Measurements from ENCODE around the gene DLX6.

DLX6 gene

DNA sequence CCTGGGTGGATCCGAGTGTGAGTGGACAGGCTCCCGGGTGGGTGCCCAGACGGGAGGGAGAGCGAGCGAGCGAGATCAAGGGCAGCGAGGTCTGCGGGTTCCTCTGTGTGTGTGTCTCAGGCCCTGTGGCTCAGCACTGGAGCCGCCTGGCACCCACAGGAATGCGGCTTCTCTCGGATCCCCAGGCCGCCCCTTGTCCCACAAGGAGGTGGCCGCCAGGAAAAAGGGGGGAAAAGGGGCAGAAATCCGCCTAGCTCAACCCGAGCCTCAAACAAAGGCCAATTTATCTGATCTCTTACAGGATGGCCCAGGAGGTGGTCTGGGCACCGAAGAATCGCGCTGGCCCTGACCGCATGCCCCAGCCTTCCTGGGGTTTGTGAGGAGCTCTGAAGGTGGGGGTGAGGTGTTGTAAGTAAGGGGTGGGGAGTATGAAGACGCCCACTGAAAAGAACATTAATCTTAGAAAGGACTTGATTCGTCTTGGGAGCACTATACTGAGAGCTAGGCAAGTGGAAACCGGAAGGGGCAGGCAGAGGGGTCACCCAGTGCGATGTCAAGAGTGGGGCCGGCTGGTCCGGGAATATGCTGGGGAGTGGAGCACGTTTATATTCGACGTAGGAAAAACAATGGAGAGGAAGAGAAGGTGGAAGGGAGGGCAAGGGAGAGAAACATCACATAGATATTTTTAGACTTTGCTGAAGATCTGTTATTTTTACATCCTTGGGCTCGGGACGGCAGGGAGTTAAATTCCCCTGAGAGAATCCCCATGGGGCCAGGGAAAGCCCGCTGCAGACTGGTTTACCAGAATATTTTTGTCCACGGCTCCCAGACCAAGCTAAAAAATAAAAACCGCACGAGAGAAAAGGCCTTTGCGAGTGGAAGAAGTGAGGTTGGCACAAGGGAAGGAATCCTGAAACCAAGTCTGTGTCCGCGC is 12.1 kb downstream of the DLX6 start:
- ChIA-PET CTCF (interaction anchor here (1.1 to 4.5 kb wide), 3 partner anchors 9 to 10 kb away, joined by 3 to 23 read pairs (median 4); no protein-coding TSS in a partner anchor), POLR2A (no interaction called here)

DNA sequence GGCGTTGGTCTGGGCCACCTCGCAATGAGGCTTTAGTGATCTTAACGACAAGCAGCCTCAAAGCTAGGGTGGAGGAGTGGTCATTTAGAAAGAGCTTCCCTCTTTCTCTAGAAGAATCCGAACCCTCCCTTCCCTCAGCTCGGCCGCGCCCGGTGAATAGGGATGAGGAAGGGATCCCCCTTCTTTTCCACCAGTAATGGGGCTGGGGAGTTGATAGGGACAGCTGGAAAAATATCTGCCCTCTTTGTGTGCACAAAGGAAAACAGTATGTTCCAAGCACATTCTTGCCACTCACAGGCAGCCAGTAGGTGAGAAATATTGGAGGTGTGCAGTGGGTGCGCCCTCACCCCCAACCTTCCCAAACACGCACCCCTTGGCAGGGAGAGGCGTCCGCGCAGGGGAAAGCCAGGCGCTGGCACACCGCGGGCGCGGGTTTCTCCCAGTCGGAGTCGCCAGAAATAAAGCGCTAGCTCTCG is 12.8 kb downstream of the DLX6 start:
- ChIA-PET CTCF (interaction anchor here (1.1 to 4.5 kb wide), 2 partner anchors 9 to 10 kb away, joined by 4 to 23 read pairs; no protein-coding TSS in a partner anchor), POLR2A (no interaction called here)
- TF ChIP-seq, protein P1, sequence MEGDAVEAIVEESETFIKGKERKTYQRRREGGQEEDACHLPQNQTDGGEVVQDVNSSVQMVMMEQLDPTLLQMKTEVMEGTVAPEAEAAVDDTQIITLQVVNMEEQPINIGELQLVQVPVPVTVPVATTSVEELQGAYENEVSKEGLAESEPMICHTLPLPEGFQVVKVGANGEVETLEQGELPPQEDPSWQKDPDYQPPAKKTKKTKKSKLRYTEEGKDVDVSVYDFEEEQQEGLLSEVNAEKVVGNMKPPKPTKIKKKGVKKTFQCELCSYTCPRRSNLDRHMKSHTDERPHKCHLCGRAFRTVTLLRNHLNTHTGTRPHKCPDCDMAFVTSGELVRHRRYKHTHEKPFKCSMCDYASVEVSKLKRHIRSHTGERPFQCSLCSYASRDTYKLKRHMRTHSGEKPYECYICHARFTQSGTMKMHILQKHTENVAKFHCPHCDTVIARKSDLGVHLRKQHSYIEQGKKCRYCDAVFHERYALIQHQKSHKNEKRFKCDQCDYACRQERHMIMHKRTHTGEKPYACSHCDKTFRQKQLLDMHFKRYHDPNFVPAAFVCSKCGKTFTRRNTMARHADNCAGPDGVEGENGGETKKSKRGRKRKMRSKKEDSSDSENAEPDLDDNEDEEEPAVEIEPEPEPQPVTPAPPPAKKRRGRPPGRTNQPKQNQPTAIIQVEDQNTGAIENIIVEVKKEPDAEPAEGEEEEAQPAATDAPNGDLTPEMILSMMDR (IDR thresholded peaks at IDR 0.05; ENCODE audit: control extremely low read depth, extremely low read depth, low read depth, missing control alignments): no peak
- DNase-seq (ENCODE audit: extremely low spot score): no peak

More for the DNA sequence above, 12.1 kb downstream of the DLX6 start:
- TF ChIP-seq, protein P1 (IDR thresholded peaks at IDR 0.05; ENCODE audit: control extremely low read depth, extremely low read depth, low read depth, missing control alignments): no peak
- no peak for DNase-seq (ENCODE audit: extremely low spot score)

DNA sequence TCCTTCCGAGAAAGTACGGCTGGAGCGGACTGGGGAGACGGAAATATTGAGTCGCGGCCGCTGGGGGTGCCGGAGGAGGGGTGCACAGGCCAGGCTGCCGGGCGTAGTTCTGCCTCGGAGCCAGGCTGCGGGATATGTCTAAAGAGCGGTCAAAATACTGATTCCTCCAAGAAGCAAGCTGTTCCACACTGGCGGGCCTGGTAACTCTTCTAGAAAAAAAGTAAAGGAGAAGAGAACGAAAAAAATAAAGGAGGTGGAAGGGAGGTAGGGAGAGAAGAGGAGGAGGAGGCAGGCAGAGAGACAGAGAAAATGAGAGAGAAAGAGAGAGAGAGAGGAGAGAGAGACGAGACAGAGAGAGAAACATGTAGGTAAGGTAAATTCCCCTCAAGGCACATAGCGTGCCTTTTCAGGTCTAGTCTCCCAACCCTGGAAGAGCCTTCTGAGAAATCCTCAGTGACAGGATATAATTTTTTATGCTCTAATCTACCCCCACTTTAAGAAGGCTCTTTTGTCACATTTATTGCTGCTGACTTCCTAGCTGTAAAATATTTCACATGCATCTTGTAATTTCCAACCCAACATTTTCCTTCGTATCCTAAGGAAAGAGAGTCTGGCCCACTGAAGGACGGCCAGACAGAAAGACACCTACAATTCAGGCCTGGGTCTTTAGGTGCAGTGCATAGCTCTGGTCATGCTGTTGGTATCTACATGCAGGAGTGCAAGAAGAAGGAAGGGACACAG is 13.6 kb downstream of the DLX6 start:
- ChIA-PET CTCF (interaction anchor here (0.7 to 1.9 kb wide), 4 partner anchors 9 to 942 kb away, joined by 4 to 8 read pairs (median 4); no protein-coding TSS in a partner anchor), POLR2A (no interaction called here)
- no peak for DNase-seq (ENCODE audit: extremely low spot score)
- TF ChIP-seq, protein P1 (IDR thresholded peaks at IDR 0.05; ENCODE audit: control extremely low read depth, extremely low read depth, low read depth, missing control alignments): no peak

DNA sequence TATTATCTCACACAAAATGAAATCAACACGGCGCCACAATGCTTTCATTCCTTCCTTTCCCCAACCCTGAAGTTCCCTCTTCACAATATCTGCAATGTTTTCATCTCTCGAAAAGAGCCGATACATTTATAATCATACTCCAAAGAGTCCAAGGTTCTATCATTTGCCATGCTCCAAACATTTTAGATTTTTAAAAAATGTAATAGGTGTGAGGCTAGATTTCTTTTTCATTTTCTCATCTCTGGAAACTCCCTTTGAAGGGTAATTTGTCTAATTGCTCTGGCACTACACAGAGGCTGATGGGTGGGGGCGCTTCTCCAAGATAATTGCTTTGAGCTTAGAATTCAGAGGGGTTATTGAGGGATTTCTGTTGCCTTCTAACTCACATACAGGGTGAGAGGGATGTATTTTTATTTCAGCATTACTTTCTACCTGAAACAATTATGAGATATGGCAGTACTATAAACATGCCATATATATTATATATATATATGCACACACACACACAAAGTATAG is 14.4 kb downstream of the DLX6 start:
- ChIA-PET POLR2A (no interaction called here), CTCF (interaction anchor here (0.7 to 1.9 kb wide), 3 partner anchors 8 to 943 kb away, joined by 4 to 8 read pairs (median 4); no protein-coding TSS in a partner anchor)
- DNase-seq (ENCODE audit: extremely low spot score): no peak
- TF ChIP-seq, protein P1 (IDR thresholded peaks at IDR 0.05; ENCODE audit: control extremely low read depth, extremely low read depth, low read depth, missing control alignments): no peak

DNA sequence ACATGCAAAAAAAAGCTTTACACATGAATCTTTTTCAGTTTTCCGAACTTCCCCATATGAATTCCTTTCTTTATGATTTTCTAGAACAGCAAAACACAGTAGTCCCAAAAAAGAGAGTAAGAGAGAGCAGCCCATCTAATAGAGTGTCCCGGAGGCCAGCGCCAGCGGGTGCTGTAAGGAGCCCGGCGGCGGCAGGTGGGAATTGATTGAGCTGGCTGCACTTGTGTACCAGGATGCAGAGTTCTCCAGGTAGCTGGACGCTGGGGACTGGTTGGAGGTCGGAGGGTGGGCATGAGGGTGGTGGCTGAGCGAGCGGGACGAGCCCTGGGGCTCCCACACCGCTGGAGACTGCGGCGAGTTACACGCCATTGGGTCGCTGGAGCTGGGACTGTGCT is 15.2 kb downstream of the DLX6 start:
- no peak for DNase-seq (ENCODE audit: extremely low spot score)
- POLR2A ChIA-PET: no interaction called here
- CTCF ChIA-PET: interaction anchor here (1.3 to 1.9 kb wide), 2 partner anchors 7 to 944 kb away, joined by 4 to 8 read pairs; no protein-coding TSS in a partner anchor
- TF ChIP-seq, protein P1 (IDR thresholded peaks at IDR 0.05; ENCODE audit: control extremely low read depth, extremely low read depth, low read depth, missing control alignments): no peak

Data from GM10248 (cell line).